Stimulated activated CD8-positive, alpha-beta memory T cell treated with anti-CD3 and anti-CD28 coated beads, Interleukin-7, amount 100 ng/mL, for 1 hour (primary cell): ENCODE data around the gene MAPK9.

Experiments used
- DNase-seq, 2 donors: peaks; one replicate each; pipeline ENCODE4 v3.0.0-alpha.2; 2020; ENCODE audit warnings: low read depth in 2 of 2

Gene MAPK9

DNA sequence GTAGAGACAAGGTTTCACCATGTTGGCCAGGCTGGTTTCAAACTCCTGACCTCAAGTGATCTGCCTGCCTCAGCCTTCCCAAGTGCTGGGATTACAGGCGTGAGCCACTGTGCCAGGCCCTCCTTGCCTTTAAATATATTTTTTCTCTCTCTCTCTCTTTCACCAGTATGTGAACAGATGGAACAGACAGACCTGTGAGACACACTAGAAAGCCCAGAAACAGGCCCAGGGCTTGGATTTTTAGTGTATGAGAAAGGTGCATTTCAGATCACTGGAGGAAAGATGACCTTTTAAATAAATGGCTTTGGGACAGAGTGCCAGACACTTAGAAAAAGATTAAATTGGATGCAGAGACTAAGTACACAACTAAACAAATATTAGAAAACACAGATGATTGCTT lies 86.0 kb downstream of the MAPK9 start:
- no peak for DNase-seq

DNA sequence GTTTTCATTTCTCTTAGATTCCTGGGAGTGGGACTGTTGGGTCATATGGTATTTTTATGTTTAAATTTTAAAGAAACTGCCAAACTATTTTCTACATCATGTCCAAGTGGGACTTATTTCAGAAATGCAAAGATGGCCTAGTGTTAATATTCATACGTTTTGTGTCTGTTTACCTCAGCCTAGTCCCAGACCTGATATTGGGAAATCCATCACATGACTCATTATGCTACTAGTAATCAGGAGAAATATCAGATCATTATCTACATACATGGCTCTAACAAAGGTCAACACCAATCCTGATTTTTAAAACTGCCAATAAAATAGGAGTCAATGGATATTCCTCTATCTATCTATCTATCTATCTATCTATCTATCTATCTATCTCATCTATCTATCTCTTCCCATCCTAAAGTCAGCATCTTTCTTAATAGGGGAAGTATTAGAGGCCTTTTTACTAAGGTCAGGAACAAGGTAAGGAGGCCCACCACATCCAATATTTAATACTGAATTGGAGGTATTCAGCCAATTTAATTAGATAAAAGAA lies 87.5 kb downstream of the MAPK9 start:
- DNase-seq = no peak

DNA sequence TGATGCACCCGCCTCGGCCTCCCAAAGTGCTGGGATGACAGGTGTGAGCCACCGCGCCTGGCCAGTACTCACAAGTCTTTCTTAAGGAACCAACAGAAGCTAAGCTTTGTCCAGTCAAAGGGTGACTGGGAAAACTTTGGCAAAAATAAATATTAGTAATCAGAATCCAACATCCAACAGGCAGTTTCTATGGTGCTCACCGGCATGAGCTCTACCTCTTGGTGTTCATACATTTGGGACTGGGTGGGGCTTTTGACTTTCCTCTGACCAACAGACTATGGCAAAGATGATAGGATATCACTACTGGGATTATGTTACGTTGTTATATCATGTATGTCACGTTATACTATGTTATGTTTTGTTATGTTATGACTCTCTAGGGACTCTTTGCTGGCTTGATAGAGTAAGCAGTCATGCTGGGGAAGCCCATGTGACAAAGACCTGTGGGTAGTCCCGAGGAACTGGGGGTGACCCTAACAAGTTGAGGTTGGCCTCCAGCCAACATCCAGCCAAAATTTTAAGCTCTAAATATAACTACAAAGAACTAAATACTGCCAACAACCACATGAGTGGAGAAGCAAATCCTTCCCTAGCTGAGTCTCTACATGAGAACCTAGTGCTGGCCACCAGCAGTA lies 88.8 kb downstream of the MAPK9 start:
- DNase-seq = no peak

DNA sequence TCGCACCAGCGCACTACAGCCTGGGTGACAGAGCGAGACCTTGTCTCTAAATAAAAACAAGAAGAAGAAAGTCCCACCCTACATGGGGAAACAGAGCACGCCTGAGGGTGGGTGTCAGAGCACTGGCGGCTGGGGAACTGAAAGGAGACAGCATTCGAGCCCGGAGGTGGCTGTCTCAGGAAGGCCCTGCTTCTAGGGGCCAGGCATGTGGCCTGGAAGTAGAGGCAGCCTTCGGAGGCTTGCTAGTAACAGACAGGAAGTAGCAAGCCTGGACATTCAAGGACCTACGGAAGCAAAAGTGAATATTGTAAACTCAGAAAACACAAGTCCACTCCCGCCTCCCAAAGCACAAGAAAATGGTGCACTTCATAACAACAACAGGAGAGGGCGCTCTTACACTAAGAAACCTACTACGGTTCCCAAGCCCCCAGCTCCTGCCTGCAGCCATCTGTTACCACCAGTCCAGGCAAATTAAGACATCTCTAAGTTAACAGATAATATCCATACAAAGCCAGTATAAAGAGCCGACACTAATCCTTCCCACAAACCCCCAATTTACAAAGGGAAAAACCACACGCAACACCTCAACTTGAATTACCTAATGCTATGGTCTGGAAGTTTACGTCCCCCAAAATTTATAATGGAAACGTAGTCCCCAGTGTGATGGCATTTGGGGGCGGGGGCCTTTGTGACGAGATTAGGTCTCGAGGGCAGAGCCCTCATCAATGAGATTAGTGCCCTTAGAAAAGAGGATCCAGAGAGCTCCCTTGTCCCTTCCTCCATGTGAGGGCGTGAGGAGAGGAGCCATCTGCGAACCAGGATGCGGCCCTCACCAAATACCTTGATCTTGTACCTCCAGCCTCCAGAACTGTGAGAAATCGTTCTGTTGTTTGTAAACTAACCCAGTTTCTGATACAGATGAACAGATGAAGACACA lies 90.6 kb downstream of the MAPK9 start:
- no peak for DNase-seq

DNA sequence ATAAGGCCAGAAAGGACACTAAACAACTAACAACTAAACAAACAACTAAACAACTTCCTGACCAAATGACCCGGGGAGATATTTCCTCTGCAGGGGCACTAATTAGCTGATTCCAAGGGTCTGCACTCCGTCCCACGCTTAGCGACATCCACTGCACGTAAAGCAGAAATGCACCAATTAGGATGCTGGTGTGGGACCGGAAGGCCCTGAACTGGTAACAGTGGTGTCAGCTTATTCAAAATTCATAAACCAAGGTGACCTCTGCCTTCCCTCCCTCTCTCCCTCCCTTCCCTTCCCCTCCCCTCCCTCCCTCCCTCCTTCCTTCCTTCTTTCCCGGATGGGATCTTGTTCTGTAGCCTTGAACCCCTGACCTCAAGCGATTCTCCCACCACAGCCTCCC lies 92.5 kb downstream of the MAPK9 start:
- DNase-seq = no peak

DNA sequence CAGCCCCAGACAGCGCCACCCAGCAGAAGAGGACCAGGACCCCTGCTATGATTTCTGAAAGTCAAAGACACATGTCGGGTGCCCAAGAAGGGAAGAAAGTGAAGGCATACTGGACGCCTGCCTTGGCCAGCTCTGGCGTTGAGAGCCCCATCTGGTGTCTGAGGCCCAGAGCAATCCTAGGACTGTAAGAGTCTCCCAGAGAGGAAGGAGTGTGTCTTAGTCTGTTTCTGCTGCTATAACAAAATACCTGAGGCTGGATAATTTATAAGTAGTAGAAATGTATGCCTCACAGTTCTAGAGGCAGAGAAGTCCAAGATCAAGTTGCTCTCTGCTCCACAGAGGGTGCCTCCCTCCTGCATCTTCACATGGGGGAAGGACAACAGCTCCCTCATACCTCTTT lies 93.7 kb downstream of the MAPK9 start:
- no peak for DNase-seq

DNA sequence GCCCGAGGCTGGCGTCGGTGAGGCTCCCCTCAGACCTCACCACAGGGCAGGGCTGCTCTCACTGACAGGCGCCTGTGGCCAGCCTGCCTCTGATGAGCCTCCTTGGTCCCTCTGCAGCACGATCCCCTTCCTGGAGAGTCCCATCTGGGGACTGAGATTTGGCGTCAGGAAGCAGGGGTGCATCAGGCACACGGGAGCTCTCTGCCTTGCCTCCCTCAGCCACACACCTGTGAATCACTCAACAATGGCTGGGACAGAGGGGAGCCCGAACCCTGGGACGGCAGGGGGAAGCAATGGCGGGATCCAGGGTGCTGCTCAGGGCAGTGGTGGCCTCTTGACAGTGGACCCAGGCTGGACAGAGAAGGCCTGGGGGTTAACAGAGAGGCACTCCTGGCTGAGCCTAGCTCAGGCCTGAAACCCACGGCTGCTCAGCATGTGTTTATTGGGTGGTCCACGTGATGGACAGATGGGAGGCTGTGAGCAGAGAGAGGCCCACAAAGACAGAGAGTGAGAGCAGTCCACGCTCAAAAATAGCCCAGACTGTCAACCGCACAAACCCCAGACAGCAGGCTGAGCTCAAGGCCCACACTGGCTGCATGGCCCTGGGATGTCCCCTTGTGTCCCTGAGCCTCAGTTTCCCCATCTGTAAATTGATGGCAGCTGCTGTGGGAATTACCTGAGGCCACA lies 94.7 kb downstream of the MAPK9 start:
- no peak for DNase-seq

DNA sequence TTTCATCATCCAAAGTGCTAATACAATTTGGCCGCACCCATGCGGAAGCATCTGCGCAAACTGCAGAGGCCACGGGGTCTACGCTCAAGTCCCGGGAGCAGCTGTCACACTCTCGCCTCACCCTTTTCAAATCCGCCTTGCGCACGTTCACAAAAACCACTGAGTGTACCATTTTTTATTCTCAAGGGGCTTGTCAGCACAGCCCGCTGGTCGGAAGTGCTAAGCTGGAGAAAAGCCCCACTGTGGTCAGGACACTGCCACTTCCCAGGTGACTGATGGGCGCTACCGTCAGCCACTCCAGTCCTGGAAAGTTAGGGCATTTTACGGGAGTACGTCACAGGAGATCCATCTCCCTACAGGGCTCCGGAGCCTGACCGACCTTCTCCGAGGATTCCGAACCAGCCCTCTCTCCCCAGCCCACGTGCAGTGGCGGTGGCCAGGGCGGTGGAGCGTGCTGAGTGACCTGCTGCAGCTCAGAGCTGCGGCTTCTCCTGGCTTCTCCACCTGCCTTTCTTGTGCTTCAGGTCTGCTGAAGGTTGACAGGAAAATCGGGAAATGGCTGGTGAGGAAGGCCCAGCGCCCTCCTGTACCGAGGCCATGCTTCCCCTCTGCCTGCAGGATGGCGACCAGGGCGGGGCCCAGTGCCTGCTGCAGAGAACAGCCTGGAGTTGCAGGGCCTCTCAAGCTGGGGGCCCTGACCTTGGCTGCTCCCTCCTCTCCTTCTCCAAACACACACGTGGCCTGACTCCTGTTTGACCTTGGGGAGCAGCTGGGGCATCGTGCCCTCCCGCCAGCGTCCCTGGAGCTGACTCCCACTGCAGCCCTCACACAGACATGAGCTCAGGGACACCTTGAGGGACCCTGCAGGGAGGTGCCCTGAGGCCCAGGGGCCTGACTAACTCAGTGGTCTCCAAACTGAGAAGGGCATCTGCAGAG lies 97.2 kb downstream of the MAPK9 start:
- DNase-seq = no peak

DNA sequence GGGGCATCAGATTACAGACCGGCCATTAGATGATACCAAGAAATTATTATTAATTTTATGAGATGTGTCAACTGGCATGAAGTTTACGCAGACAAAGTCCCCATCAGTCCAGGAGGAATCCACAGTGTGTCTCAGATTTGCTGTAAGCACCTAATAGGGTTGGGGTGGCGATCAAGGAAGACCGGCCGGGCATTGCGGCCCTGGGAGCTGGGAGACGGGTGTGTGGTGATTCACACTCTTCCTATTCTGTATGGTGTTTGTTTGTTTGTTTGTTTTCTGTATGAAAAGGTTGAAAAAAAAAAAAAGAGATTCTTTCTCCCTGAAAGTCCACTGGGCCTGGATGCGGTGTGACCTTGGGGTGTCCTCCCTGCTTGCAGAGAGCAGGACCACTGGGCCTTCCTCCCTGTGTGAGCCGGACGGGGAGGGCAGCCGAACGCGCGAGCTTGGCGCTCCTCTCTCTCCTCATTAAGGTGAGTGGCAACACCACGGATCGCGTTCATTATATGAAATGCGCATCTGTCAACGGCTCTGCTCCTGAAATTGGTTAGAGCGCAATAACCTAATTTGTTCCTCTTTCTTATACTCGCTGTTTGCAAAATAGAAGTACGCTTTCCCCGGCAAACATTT lies 98.0 kb downstream of the MAPK9 start:
- no peak for DNase-seq

DNA sequence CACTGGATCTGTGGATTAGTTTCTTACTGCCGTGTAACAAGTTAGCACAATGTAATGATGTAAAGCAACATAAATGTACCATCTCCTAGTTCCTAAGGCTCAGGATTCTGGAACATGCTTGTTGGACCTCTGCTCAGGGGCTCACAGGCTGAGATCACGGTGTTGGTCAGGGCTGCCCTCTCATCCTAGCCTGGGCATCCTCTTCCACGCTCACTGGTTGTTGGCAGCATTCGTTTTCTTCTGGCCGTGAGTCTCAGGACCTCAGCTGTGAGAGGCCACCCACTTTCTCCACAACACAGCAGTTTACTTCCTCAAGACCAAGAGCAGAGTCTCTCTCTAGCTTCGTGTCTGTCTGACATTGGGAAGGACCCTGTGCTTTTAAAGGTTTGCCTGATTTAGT lies 100.2 kb downstream of the MAPK9 start:
- DNase-seq = no peak

DNA sequence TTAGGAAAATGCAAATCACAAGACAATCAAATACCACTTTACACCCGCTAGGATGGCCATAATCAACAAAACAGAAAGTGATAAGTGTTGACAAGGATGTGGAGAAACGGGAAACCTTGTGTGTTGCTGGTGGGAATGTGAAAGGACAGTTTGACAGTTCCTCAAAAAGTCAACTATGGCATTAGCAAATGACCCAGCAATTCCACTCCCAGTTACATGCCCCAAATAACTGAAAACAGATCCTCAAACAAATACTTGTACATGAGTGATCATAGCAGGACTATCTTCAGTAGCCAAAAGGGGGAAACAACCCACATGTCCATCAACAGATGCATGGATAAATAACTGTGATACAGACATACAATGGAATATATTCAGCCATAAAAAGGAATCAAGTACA lies 104.1 kb downstream of the MAPK9 start:
- no peak for DNase-seq
